H1 (cell line): ENCODE results near the gene ARHGAP15. TPM values are rescaled to one million over a fixed set of nuclear protein-coding genes. Genes with fewer than 3 reads are reported as not detected.

Source experiments
- CTCF ChIA-PET: fragments of 300-600 bp; sonication (Branson Sonifier 250); formaldehyde crosslinking; loops from one replicate; lab custom pipeline; 2021; ENCODE audit not compliant: partially characterized antibody; lab: Charles Lee
- POLR2A ChIA-PET: fragments of 300-600 bp; sonication (Branson Sonifier 250); formaldehyde crosslinking; loops from one replicate; lab custom pipeline; 2021; ENCODE audit warnings: inconsistent platforms; ENCODE audit not compliant: partially characterized antibody; lab: Charles Lee
- DNase-seq, 2 experiments: peaks; one replicate each; pipeline versions ENCODE4 v3.0.0 to v3.0.0-alpha.2; 2010 to 2022; ENCODE audit warnings: low spot score in 2 of 2, low read depth in 1 of 2, mixed read lengths in 1 of 2
- FAIRE-seq: peaks from 2 replicates; lab custom pipeline; 2011; peaks lifted over from hg19 to GRCh38; lab: Jason Lieb, UNC
- H2AFZ ChIP-seq: 2 replicates; pipeline ENCODE4 v1.8.1; 2012; ENCODE audit warnings: low read length, inconsistent platforms
- H2AK5ac ChIP-seq: 2 replicates; pipeline ENCODE4 v1.6.1; 2013; ENCODE audit warnings: low read depth, low read length
- H2BK120ac ChIP-seq: replicated peaks from 2 replicates; pipeline ENCODE3; 2013; ENCODE audit warnings: low read depth, low read length, inconsistent platforms
- H2BK12ac ChIP-seq: 2 replicates; pipeline ENCODE4 v1.6.1; 2013; ENCODE audit warnings: low read depth, low read length
- H2BK15ac ChIP-seq: 2 replicates; pipeline ENCODE4 v1.6.1; 2013; ENCODE audit warnings: low read length
- H2BK20ac ChIP-seq: 2 replicates; pipeline ENCODE4 v1.6.1; 2013; ENCODE audit warnings: low read length
- H2BK5ac ChIP-seq: 2 replicates; pipeline ENCODE4 v1.6.1; 2013; ENCODE audit warnings: low read depth, low read length
- H3K14ac ChIP-seq: 2 replicates; pipeline ENCODE4 v1.6.1; 2013; ENCODE audit warnings: inconsistent platforms; ENCODE audit not compliant: insufficient read length
- H3K18ac ChIP-seq: 2 replicates; pipeline ENCODE4 v1.6.1; 2013; ENCODE audit warnings: low read length; ENCODE audit errors: extremely low read depth
- H3K23ac ChIP-seq: 2 replicates; pipeline ENCODE4 v1.6.1; 2013; ENCODE audit warnings: inconsistent platforms; ENCODE audit not compliant: insufficient read length
- H3K23me2 ChIP-seq: 2 replicates; pipeline ENCODE4 v1.6.1; 2013; ENCODE audit warnings: low read depth, low read length
- H3K27ac ChIP-seq: 2 replicates; pipeline ENCODE4 v1.6.1; 2011; ENCODE audit warnings: low read depth, low read length, inconsistent platforms
- H3K27me3 ChIP-seq, 4 experiments: replicated peaks in 1 of 4; 1 replicate in 1 of 4; 2 replicates in 3 of 4; pipeline versions ENCODE4 v1.6.1 to v1.8.1; 2011 to 2013; ENCODE audit warnings: low read length in 3 of 4, mild to moderate bottlenecking in 3 of 4, inconsistent platforms in 2 of 4, mixed read lengths in 2 of 4, moderate library complexity in 1 of 4; ENCODE audit not compliant: control insufficient read depth in 3 of 4, insufficient read depth in 3 of 4; ENCODE audit errors: extremely low read depth in 1 of 4
- H3K36me3 ChIP-seq, 4 experiments: 2 replicates each; pipeline versions ENCODE4 v1.6.1 to v1.8.1; 2011 to 2013; ENCODE audit warnings: mild to moderate bottlenecking in 4 of 4, low read length in 3 of 4, moderate library complexity in 2 of 4, control low read depth in 1 of 4, inconsistent platforms in 1 of 4; ENCODE audit not compliant: insufficient read depth in 4 of 4, control insufficient read depth in 2 of 4
- H3K4ac ChIP-seq: replicated peaks from 2 replicates; pipeline ENCODE3; 2013; ENCODE audit warnings: low read length, low read depth, mixed read lengths, inconsistent platforms; ENCODE audit not compliant: insufficient read length
- H3K4me1 ChIP-seq, 4 experiments: replicated peaks in 1 of 4; 1 replicate in 1 of 4; 2 replicates in 3 of 4; pipeline versions ENCODE4 v1.6.1 to v1.8.1; 2011 to 2013; ENCODE audit warnings: low read length in 3 of 4, inconsistent platforms in 2 of 4, mixed read lengths in 1 of 4; ENCODE audit not compliant: insufficient read depth in 4 of 4, control insufficient read depth in 3 of 4
- H3K4me2 ChIP-seq, 2 experiments: 2 replicates each; pipeline versions ENCODE4 v1.6.1 to v1.8.1; 2011 to 2013; ENCODE audit warnings: low read depth in 2 of 2, low read length in 2 of 2, control low read depth in 1 of 2, inconsistent platforms in 1 of 2, mild to moderate bottlenecking in 1 of 2; ENCODE audit not compliant: insufficient read depth in 1 of 2
- H3K4me3 ChIP-seq, 4 experiments: fragments of 200-600, 300-600 bp in 1 of 4; sonication (generic), shearing (Covaris generic), sonication (Bioruptor Twin) in 1 of 4; 2 replicates each; pipeline versions ENCODE4 v1.5.1 to v1.8.1; 2011 to 2016; ENCODE audit warnings: low read length in 4 of 4, low read depth in 3 of 4, control low read depth in 2 of 4, inconsistent platforms in 2 of 4, mild to moderate bottlenecking in 2 of 4, mixed read lengths in 1 of 4, moderate library complexity in 1 of 4; ENCODE audit not compliant: insufficient read depth in 2 of 4; ENCODE audit errors: extremely low read depth in 1 of 4
- H3K56ac ChIP-seq: replicated peaks from 2 replicates; pipeline ENCODE3; 2013; ENCODE audit warnings: low read depth, mild to moderate bottlenecking, mixed read lengths, low read length, inconsistent platforms; ENCODE audit not compliant: insufficient read length
- H3K79me1 ChIP-seq: 2 replicates; pipeline ENCODE4 v1.6.1; 2013; ENCODE audit warnings: low read depth, low read length, control low read depth
- H3K79me2 ChIP-seq, 2 experiments: 2 replicates each; pipeline versions ENCODE4 v1.6.1 to v1.8.1; 2012 to 2013; ENCODE audit warnings: low read length in 2 of 2, mild to moderate bottlenecking in 2 of 2, inconsistent platforms in 1 of 2; ENCODE audit not compliant: insufficient read depth in 2 of 2, control insufficient read depth in 1 of 2
- H3K9ac ChIP-seq, 4 experiments: replicated peaks in 1 of 4; 1 replicate in 1 of 4; 2 replicates in 3 of 4; pipeline versions ENCODE4 v1.6.1 to v1.8.1; 2011 to 2013; ENCODE audit warnings: low read depth in 3 of 4, low read length in 3 of 4, control low read depth in 2 of 4, mild to moderate bottlenecking in 2 of 4, moderate library complexity in 2 of 4, inconsistent platforms in 1 of 4; ENCODE audit errors: extremely low read depth in 1 of 4
- H3K9me3 ChIP-seq, 2 experiments: 2 replicates each; pipeline versions ENCODE4 v1.6.1 to v1.8.1; 2012 to 2013; ENCODE audit warnings: mild to moderate bottlenecking in 2 of 2, moderate library complexity in 2 of 2, control low read depth in 1 of 2, inconsistent platforms in 1 of 2, low read depth in 1 of 2, low read length in 1 of 2, mixed read lengths in 1 of 2; ENCODE audit not compliant: insufficient read depth in 2 of 2
- H4K20me1 ChIP-seq, 2 experiments: replicated peaks in 1 of 2; 2 replicates each; pipeline versions ENCODE3 to v1.8.1; 2011 to 2013; ENCODE audit warnings: inconsistent platforms in 2 of 2, low read length in 2 of 2, mild to moderate bottlenecking in 1 of 2; ENCODE audit not compliant: insufficient read depth in 2 of 2, control insufficient read depth in 1 of 2
- H4K5ac ChIP-seq: 2 replicates; pipeline ENCODE4 v1.6.1; 2013; ENCODE audit warnings: low read length, low read depth, mixed read lengths, inconsistent platforms; ENCODE audit not compliant: insufficient read length
- H4K8ac ChIP-seq: 2 replicates; pipeline ENCODE4 v1.8.0; 2013; ENCODE audit warnings: mild to moderate bottlenecking, moderate library complexity, low read length, inconsistent platforms; ENCODE audit not compliant: insufficient read depth; ENCODE audit errors: extremely low read depth
- H4K91ac ChIP-seq: replicated peaks from 2 replicates; pipeline ENCODE3; 2013; ENCODE audit warnings: low read length, mixed read lengths, inconsistent platforms; ENCODE audit not compliant: insufficient read length
- CHD1 ChIP-seq: IDR thresholded peaks from 2 replicates; pipeline ENCODE4 v1.6.1; 2012; ENCODE audit warnings: low read depth, low read length, improper control_type of control experiment
- TBP ChIP-seq: IDR thresholded peaks from 2 replicates; pipeline ENCODE4 v1.6.1; 2011; ENCODE audit warnings: low read depth, low read length, improper control_type of control experiment
- WGBS, 2 experiments: shearing (Covaris generic) in 1 of 2; methylation state at CpG; one replicate each; pipeline versions ENCODE4 v1.1.6 to v1.1.7; 2013 to 2015; ENCODE audit warnings: low lambda C conversion rate in 2 of 2, mixed read lengths in 2 of 2, inconsistent platforms in 1 of 2, low coverage in 1 of 2, missing lambda C conversion rate in 1 of 2; ENCODE audit not compliant: insufficient replicate concordance in 2 of 2, insufficient coverage in 1 of 2, insufficient read length in 1 of 2; ENCODE audit errors: extremely low coverage in 1 of 2, missing lambda C conversion rate in 1 of 2; 5-methylcytosine and 5-hydroxymethylcytosine counted together
- polyA plus RNA-seq, 7 experiments: library from polyadenylated mRNA; depleted of rRNA in 3 of 7; stranded (reverse) in 5 of 7; unstranded in 2 of 7; fragments of >200 nt in 5 of 7; fragments of 200-250 nt in 2 of 7; gene quantifications; 1 replicate in 5 of 7; 2 replicates in 1 of 7; 4 replicates in 1 of 7; pipeline versions ENCODE4 v1.2.1 to v1.2.3, GENCODE V29; 2011 to 2013; ENCODE audit warnings: missing spikeins in 2 of 7, mixed read lengths in 2 of 7
- total RNA-seq: library from RNA; stranded (reverse); fragmentation: NEBNext Ultra II Directional; extraction: Animal tissue kit (Norgen Biotek cat#: 25700); gene quantifications from 2 replicates; pipeline ENCODE4 v1.2.1, GENCODE V29; 2021
- TF ChIP-seq, protein P1 (sequence below): IDR thresholded peaks from 2 replicates; pipeline ENCODE4 v1.6.1; 2012; ENCODE audit warnings: inconsistent platforms

Gene ARHGAP15
- total and polyA plus RNA-seq, 2 of the 8 experiments (the other 6 are each of a cell fraction or from before 2014, with no cell fraction given): not detected

DNA sequence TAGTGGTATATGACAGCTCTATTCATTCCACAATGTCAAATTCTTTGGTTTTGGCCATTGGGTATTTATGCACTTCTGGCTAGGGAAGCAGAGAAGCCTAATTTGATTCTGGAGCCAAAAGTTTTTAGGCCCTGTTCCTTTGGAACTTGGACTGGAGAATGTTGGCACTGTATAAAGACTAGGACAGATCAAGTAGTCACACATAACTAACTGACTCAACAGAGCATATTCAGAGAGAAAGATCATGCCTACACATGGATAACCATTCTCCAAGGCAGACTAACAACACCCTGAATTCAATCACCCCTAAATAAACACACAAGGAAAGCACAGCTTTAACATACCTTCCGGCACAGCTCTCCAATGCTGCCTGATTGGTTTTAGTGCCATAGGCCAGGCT, 62.9 kb downstream of the ARHGAP15 start:
- Histone ChIP-seq H3K4me1 (no peaks in the 10 kb centered on the region), H3K36me3 (no peaks in the 10 kb centered on the region), H3K4ac (no peak overlapping the region), H2BK5ac (no peak overlapping the region), H3K79me1 (no peaks in the 10 kb centered on the region), H2BK12ac (no peak overlapping the region), H2AFZ (0 out of 2 replicates have a peak overlapping the region, but pooled peaks have one; percentile 41), H3K23me2 (no peaks in the 10 kb centered on the region), H4K5ac (no peak overlapping the region), H3K9ac (no peak overlapping the region), H3K14ac (no peak overlapping the region), H3K79me2 (no peaks in the 10 kb centered on the region), H3K27me3 (no peaks in the 10 kb centered on the region), H3K9me3 (no peaks in the 10 kb centered on the region), H3K4me3 (no peak overlapping the region), H2BK20ac (no peak overlapping the region), H3K27ac (no peak overlapping the region), H3K4me2 (no peak overlapping the region), H3K56ac (no peak overlapping the region), H2AK5ac (no peak overlapping the region), H3K18ac (no peak overlapping the region), H2BK120ac (no peak overlapping the region), H4K91ac (no peak overlapping the region), H4K8ac (no peak overlapping the region), H4K20me1 (no peaks in the 10 kb centered on the region), H3K23ac (no peak overlapping the region), H2BK15ac (no peak overlapping the region)
- FAIRE-seq: no peak
- 93% methylated on average over 1 of the region's 1 CpG; no CpG with 5 or more reads in 1 of the 2 experiments for WGBS, 2 experiments
- TF ChIP-seq, protein P1, sequence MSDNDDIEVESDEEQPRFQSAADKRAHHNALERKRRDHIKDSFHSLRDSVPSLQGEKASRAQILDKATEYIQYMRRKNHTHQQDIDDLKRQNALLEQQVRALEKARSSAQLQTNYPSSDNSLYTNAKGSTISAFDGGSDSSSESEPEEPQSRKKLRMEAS: no peak
- TF ChIP-seq CHD1 (no peak), TBP (no peak)
- POLR2A ChIA-PET: no interaction called here
- DNase-seq: no peak
- CTCF ChIA-PET: interaction anchor here (0.8 to 2.2 kb wide), 4 partner anchors 12 to 35 kb away, joined by 3 to 6 read pairs (median 4); no protein-coding TSS in a partner anchor
